G401 (cell line): ENCODE results near the gene LRRC39. TPM values are rescaled to one million over a fixed set of nuclear protein-coding genes. Genes with fewer than 3 reads are reported as not detected.

Source experiments
- DNase-seq: peaks from one replicate; pipeline ENCODE4 v3.0.0-alpha.2; 2015; ENCODE audit warnings: low spot score
- in situ Hi-C: cut with HindIII; loops from 2 replicates; pipeline ENCODE4 v1.10.0; 2016; ENCODE audit warnings: low sequenced_read_pairs, mixed read lengths
- total RNA-seq: library from RNA; depleted of rRNA; stranded (reverse); fragments of >200 nt; shearing (Covaris generic); gene quantifications from 2 replicates; pipeline ENCODE4 v1.2.3, GENCODE V29; 2014

The LRRC39 gene
- total RNA-seq, 1 experiment from 2014 or later = 0.34 TPM

DNA sequence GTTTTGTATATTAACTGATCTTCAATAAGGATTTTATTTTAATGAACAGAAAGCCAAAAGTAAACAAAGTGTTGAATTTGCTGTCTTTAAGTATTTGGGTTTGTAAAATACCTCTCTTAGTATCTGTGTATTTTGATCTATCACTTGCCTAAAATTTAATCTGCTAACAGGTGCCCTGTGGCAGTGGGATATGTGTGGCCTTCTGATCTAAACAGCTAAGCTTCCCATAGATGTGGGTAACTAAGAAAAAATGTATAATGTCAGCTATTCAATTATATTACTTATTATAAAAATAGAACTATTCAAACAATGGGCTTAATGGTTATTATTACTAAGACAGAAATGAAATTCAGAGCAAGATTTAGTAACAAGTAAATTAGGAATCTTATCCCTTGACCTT, 15.2 kb downstream of the LRRC39 start:
- DNase-seq = no peak
- in situ Hi-C loops = no loop called here

GRCh38 chr1:100152271-100152670, 25.8 kb downstream of the LRRC39 start:
- in situ Hi-C loops = no loop called here
- no peak for DNase-seq

GRCh38 chr1:100151679-100152078, 26.4 kb downstream of the LRRC39 start:
- in situ Hi-C loops = no loop called here
- no peak for DNase-seq

DNA sequence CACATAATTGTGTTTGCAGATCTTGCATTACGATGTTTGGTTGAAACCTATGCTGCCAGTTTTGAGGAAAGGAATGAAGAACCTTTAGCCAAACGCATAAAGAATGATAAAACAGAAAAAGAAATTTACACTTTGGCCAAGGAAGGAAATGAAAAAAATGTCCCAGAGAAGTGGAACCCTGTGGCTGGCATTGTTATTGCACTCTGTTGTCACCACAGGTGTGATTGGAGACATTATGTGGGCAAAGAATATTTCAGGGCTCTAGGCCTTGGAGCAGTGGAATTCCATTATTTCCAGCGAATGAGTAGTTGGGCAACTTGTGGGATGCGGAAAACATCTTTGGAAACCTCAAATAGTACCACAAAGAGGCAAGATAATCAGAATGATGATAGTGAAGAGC, 30.2 kb downstream of the LRRC39 start:
- no peak for DNase-seq
- in situ Hi-C loops = no loop called here

DNA sequence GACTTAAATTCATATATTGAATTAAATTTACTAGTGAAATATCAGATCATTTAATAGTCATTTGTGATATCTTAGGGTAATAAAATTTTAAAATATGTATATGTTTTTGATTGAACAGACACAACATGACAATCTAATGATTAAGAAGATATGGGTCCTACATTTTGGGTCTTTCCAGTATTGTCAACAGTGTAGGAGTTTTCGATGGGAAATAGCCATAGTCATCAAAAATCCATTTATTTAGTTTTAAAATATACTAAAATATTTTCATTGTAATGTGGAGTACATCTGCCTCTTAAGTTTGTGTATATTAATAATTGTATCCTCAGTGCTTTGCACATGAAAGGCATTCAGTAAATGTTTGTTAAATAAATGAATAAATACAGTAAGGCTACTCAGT, 31.1 kb downstream of the LRRC39 start:
- in situ Hi-C loops = no loop called here
- DNase-seq = no peak

DNA sequence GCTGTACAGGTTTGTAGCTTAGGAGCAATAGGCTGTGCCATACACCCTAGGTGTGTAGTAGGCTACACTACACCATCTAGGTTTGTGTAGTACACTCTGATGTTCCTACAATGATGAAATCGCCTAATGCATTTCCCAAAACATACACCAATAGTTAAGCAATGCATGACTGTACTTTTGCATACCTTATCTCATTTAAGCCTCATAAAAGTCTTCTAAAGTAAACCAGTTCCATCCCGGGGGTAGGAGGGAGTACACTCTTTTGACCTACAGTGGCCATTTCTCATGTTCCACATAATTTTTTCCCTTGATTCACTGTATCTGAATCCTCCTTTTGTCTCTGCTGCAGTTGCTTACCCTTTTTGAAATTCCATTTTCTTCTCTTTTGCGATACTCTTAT, 32.9 kb downstream of the LRRC39 start:
- in situ Hi-C loops = no loop called here
- DNase-seq = no peak

DNA sequence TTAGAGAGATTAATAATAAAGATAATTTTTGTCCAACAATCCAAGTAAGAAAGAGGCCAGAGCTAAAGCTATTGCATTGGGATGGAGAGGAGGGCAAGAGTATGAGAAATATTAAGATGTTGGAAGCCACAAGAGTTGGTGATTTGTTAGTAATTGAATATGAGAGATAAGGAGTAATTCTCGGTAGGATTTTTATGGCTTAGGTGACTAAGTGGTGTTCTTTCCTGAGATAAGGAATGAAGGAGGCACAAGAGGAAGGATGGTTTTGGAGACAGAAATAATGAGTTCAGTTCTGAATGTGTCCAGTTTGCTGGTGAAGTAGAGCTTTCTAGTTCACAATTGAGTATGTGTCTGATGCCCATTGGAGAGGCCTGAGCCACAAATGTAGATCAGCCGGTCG, 35.7 kb downstream of the LRRC39 start:
- DNase-seq = no peak
- in situ Hi-C loops = no loop called here

- in situ Hi-C loops = no loop called here
- DNase-seq = no peak
Observed at GRCh38 chr1:100141192-100141591, 36.9 kb downstream of the LRRC39 start.

GRCh38 chr1:100137602-100138001, 40.5 kb downstream of the LRRC39 start:
- in situ Hi-C loops = no loop called here
- no peak for DNase-seq

- in situ Hi-C loops = no loop called here
- DNase-seq = no peak
Observed at GRCh38 chr1:100134872-100135271, 43.2 kb downstream of the LRRC39 start.

DNA sequence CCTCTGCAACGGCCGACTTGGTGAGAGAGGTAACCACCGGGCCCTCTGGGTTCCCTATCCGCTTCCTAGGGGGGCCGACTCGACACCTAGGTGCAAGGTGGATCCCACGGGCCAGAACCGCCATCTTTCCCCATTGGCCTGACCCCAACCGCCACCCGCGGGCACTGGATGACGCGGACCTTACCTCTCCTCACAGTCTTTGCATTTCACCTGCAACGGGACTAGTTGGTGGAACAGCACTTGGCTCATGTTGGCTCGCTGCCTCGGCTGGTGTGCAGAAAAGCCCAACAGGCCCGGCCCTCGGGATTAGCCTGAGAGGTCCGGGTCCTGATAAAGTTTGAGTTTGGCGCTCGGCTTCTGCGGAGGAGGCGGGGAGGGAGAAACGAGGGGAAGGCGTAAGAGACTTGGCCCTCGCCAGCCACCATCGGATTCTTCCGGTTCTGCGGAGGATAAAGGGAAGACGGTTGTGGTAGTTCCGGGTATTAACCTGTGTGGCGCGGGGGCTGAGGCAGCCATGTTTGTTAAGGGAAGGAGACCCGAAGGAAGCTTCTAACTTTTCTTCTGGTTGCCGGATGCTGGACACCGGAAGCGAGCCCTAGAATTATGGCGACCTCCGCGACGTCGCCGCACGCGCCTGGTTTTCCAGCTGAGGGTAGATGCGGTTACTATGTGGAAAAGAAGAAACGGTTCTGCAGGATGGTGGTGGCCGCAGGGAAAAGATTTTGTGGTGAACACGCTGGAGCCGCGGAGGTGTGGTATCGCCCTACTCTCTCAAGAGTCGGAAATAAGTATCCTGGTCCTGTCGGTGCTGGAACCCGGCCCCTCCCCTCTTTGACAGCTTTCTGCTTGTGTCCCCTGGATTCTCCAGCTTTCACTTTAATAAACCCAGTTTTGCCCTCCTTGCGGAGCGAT, 45.2 kb downstream of the LRRC39 start, which contains the start of the genes SASS6 and TRMT13:
TSS of gene SASS6 (minus strand) at position 365 of the 912 bp plus-strand sequence. CDS start at position 249, 116 bp downstream.
TSS of gene TRMT13 (plus strand) at position 598 of the 912 bp plus-strand sequence. CDS start at position 604, 6 bp downstream.
- in situ Hi-C loops = no loop called here
- peak; percentile 98 for DNase-seq

GRCh38 chr1:100131623-100132022, 46.4 kb downstream of the LRRC39 start:
- in situ Hi-C loops = no loop called here
- DNase-seq = no peak

DNA sequence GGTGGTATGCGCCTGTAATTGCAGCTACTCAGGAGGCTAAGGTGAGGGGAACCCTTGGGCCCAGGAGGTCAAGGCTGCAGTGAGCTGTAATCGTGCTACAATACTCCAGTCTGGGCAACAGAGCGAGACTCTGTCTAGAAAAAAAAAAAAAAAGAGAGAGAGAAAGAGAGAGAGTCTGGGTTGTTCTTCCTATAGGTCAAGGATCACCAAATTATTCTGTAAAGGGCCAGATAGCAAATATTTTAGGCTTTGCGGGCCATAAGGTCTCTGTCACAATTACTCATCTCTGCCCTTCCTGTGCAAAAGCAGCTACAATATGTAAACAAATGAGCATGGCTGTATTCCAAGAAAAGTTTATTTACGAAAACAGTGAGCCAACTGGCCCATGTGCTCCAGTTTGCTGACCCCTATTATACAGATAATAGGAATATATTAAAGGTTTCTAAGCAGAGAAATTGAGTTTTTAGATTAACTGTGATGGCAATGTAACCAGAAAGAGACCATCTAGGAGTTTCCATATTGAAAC, 47.4 kb downstream of the LRRC39 start:
- DNase-seq = no peak
- in situ Hi-C loops = no loop called here

- no peak for DNase-seq
Observed at GRCh38 chr1:100127226-100127625, 50.8 kb downstream of the LRRC39 start.

DNA sequence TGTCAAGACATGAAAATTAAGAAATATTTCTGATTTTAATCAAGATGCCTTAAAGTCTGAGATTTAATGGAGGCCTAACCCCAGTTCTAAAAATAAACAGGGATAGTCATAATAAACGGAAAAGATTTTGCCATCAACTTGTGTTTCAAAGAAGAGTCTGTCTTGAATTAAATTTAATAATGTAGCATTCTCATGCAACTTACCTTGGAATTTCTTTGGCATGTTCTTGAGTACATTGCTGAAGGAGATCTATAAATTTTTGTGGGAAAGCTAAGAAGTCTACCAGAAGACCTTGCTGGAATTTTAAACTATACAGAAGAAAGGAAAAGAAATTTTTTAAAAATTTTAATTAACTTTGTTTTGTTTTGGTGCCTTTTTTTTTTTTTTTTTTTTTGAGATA, 55.9 kb downstream of the LRRC39 start:
- DNase-seq = no peak
- in situ Hi-C loops = no loop called here

More at GRCh38 chr1:100127226-100127625, 50.8 kb downstream of the LRRC39 start:
- in situ Hi-C loops = no loop called here

GRCh38 chr1:100115524-100115923, 62.5 kb downstream of the LRRC39 start:
- no peak for DNase-seq
- in situ Hi-C loops = no loop called here

DNA sequence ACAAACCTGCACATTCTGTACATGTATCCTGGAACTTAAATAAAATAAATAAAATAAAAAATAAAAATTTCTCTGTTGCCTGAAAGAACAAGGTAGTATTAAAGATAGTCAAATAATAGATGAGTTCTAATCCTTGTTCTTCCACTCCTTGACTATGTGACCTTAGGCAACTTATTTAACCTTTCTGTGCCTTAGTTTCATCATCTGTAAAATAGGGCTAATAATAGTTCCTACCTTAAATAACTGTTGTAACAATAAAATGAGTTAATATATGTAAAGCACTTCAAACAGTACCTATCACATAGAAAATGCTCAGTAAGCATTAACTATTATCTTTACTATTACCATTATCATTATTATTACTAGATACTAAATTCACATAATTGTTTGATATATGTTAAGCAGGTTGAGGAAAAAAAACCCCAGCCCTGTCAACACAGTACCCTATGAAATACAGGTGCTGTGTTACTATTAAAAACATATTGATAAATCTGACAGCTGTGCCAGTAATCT, 68.4 kb downstream of the LRRC39 start:
- no peak for DNase-seq
- in situ Hi-C loops = no loop called here

- in situ Hi-C loops = no loop called here
Observed at GRCh38 chr1:100107696-100108095, 70.4 kb downstream of the LRRC39 start.

DNA sequence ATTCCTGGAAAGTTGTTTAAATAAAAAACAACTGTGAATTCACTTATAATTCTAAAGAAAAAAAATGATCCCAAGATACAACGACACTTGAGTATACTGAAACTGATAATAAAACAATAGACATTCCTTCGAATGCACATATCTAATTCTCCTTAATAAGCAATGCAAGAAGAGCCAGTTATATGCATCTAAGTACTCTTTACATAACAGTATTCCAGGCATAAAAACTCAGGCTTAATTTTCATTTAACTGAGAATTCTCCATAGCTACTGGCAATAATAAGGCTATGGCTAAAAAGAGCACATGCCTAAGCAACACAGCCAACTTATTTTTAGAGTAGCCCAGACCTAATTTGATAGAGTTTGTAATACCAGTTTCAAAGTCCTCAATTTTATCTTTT, 76.5 kb downstream of the LRRC39 start:
- in situ Hi-C loops = no loop called here

More at GRCh38 chr1:100107696-100108095, 70.4 kb downstream of the LRRC39 start:
- no peak for DNase-seq

GRCh38 chr1:100100202-100100601, 77.9 kb downstream of the LRRC39 start:
- no peak for DNase-seq
- in situ Hi-C loops = no loop called here

More for the DNA sequence above, 76.5 kb downstream of the LRRC39 start:
- no peak for DNase-seq
